B cell (primary cell): ENCODE measurements around the gene KCNC1. TPM values are rescaled to one million over a fixed set of nuclear protein-coding genes. Genes with fewer than 3 reads are reported as not detected.

Experiments
- ATAC-seq: fragments of 200-7000 bp; cut with Tn5 transposase; one replicate; pipeline ENCODE4 v1.10.0; 2021; ENCODE audit warnings: low read depth, mild to moderate bottlenecking, moderate number of reproducible peaks, moderate library complexity
- CTCF ChIA-PET: fragments of 350-600 bp; sonication (Branson Sonifier 250); formaldehyde crosslinking; loops from one replicate; lab custom pipeline; 2021; ENCODE audit warnings: antibody characterized with exemption, inconsistent platforms; lab: Charles Lee
- POLR2A ChIA-PET: fragments of 350-600 bp; sonication (Branson Sonifier 250); formaldehyde crosslinking; loops from one replicate; lab custom pipeline; 2021; ENCODE audit warnings: antibody characterized with exemption; lab: Charles Lee
- DNase-seq: peaks from one replicate; pipeline ENCODE4 v3.0.0; 2013
- H2AFZ ChIP-seq: 2 replicates; pipeline ENCODE4 v1.6.1; 2012; ENCODE audit warnings: mild to moderate bottlenecking, low read depth, low read length; ENCODE audit not compliant: insufficient read depth, poor library complexity, severe bottlenecking
- H3K27ac ChIP-seq, 2 donors: 1 replicate in 1 of 2; 2 replicates in 1 of 2; pipeline ENCODE4 v1.5.1; 2012 to 2013; ENCODE audit warnings: low read length in 2 of 2, mild to moderate bottlenecking in 2 of 2, moderate library complexity in 1 of 2
- H3K27me3 ChIP-seq, 4 experiments: fragments of 200-600 bp in 1 of 4; sonication (generic) in 1 of 4; replicated peaks in 1 of 4; 1 replicate in 2 of 4; 2 replicates in 2 of 4; pipeline versions ENCODE4 v1.6.1 to v1.7.0; 2013 to 2016; ENCODE audit warnings: low read length in 3 of 4, mild to moderate bottlenecking in 2 of 4, mixed read lengths in 1 of 4, moderate library complexity in 1 of 4; ENCODE audit not compliant: insufficient read depth in 4 of 4, control insufficient read depth in 3 of 4; ENCODE audit errors: control extremely low read depth in 1 of 4
- H3K36me3 ChIP-seq, 2 experiments: replicated peaks in 1 of 2; 1 replicate in 1 of 2; 2 replicates in 1 of 2; pipeline versions ENCODE4 v1.6.1 to v1.7.1; 2013; ENCODE audit warnings: low read length in 1 of 2; ENCODE audit not compliant: insufficient read depth in 2 of 2, control insufficient read depth in 1 of 2; ENCODE audit errors: control extremely low read depth in 1 of 2, extremely low read depth in 1 of 2
- H3K4me1 ChIP-seq, 2 donors: fragments of 200-600 bp in 1 of 2; sonication (generic) in 1 of 2; 1 replicate in 1 of 2; 2 replicates in 1 of 2; pipeline versions ENCODE4 v1.5.1 to v1.6.1; 2013 to 2017; ENCODE audit warnings: low read length in 2 of 2; ENCODE audit not compliant: control insufficient read depth in 2 of 2, insufficient read depth in 2 of 2
- H3K4me2 ChIP-seq: replicated peaks from 2 replicates; pipeline ENCODE3; 2012; ENCODE audit warnings: mild to moderate bottlenecking, low read depth, low read length; ENCODE audit not compliant: poor library complexity, severe bottlenecking
- H3K4me3 ChIP-seq, 5 experiments: fragments of 200-600 bp in 1 of 5; sonication (generic) in 1 of 5; 1 replicate in 3 of 5; 2 replicates in 2 of 5; pipeline versions ENCODE4 v1.5.1 to v1.7.0; 2011 to 2016; ENCODE audit warnings: low read length in 4 of 5, mild to moderate bottlenecking in 4 of 5, low read depth in 2 of 5, control low read depth in 1 of 5, moderate library complexity in 1 of 5; ENCODE audit not compliant: insufficient read depth in 1 of 5; ENCODE audit errors: control extremely low read depth in 1 of 5, extremely low read depth in 1 of 5
- H3K79me2 ChIP-seq: fragments of 200-600 bp; sonication (generic); one replicate; pipeline ENCODE4 v1.6.0; 2016; ENCODE audit warnings: low read length; ENCODE audit not compliant: control insufficient read depth, insufficient read depth
- H3K9ac ChIP-seq: fragments of 200-600 bp; sonication (generic); 2 replicates; pipeline ENCODE4 v1.6.1; 2017; ENCODE audit warnings: mild to moderate bottlenecking, low read length, moderate library complexity
- H3K9me3 ChIP-seq, 3 donors: one replicate each; pipeline versions ENCODE4 v1.6.1 to v1.7.1; 2013; ENCODE audit warnings: low read length in 2 of 3; ENCODE audit not compliant: control insufficient read depth in 2 of 3, insufficient read depth in 1 of 3; ENCODE audit errors: control extremely low read depth in 1 of 3
- H4K20me1 ChIP-seq: 2 replicates; pipeline ENCODE4 v1.6.0; 2012; ENCODE audit warnings: mild to moderate bottlenecking, low read length; ENCODE audit not compliant: insufficient read depth, control insufficient read depth, poor library complexity, severe bottlenecking
- H3K27ac Mint-ChIP-seq: one replicate; pipeline ENCODE4 v1.8.0; 2021; ENCODE audit warnings: mixed read lengths
- H3K27me3 Mint-ChIP-seq: one replicate; pipeline ENCODE4 v1.8.0; 2021; ENCODE audit warnings: mixed read lengths
- H3K4me1 Mint-ChIP-seq: one replicate; pipeline ENCODE4 v1.8.0; 2021; ENCODE audit warnings: mixed read lengths
- H3K4me3 Mint-ChIP-seq: one replicate; pipeline ENCODE4 v1.8.0; 2021; ENCODE audit warnings: mixed read lengths
- H3K9me3 Mint-ChIP-seq: one replicate; pipeline ENCODE4 v1.8.0; 2022; ENCODE audit warnings: mixed read lengths; ENCODE audit not compliant: insufficient read depth
- EZH2 ChIP-seq: IDR thresholded peaks from 2 replicates; pipeline ENCODE4 v1.6.1; 2012; ENCODE audit warnings: borderline replicate concordance, low read depth, mild to moderate bottlenecking, moderate library complexity, low read length; ENCODE audit not compliant: insufficient read depth, poor library complexity, severe bottlenecking
- WGBS: methylation state at CpG from one replicate; pipeline ENCODE4 v1.1.5; 2013; ENCODE audit warnings: missing lambda C conversion rate; ENCODE audit not compliant: insufficient coverage; 5-methylcytosine and 5-hydroxymethylcytosine counted together
- intact Hi-C: fragments of 100-400 bp; cut with micrococcal nuclease; formaldehyde crosslinking; loops from one replicate; pipeline ENCODE4 v1.10.0; 2022
- polyA plus RNA-seq: library from polyadenylated mRNA; depleted of rRNA; stranded (reverse); fragments of >200 nt; gene quantifications from 2 replicates; pipeline ENCODE4 v1.2.3, GENCODE V29; 2012
- total RNA-seq, 2 donors: library from RNA; stranded (reverse); fragments of 120-200 nt in 1 of 2; gene quantifications; 1 replicate in 1 of 2; 2 replicates in 1 of 2; pipeline versions ENCODE4 v1.2.3 to v1.2.4, GENCODE V29; 2013 to 2022
- TF ChIP-seq, protein P1 (sequence below): fragments of 200-600 bp; IDR thresholded peaks from one replicate; pipeline ENCODE4 v1.8.0; 2022; ENCODE audit warnings: antibody characterized with exemption, mild to moderate bottlenecking

KCNC1 gene
- total and polyA plus RNA-seq, 2 donors (not counting 1 experiment from before 2014, with no cell fraction given) = not detected

DNA sequence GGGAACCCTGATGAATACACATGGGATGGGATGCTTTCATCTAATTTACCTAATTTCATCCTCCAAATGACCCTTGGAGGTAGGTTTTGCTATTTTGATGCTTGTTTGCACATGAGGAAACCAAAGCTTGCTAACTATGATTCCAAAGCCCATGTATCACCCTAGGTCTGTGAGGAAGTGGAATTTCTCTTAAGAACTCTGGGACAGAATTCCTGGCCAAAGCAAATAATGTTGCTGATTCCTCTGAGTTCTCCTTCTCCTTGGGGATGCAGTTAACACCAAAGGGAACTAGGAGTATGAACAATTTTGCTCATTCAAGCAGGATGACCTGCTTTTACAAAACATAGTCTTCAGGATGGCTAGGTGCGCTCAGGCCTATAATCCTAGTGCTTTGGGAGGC lies 80.0 kb downstream of the KCNC1 start:
- Histone ChIP-seq H4K20me1 (no peaks in the 10 kb centered on the region), H3K4me2 (no peak overlapping the region), H3K4me3 (no peak overlapping the region), H3K9me3 (no peaks in the 10 kb centered on the region), H3K9ac (no peak overlapping the region), H2AFZ (no peak overlapping the region), H3K27me3 (no peaks in the 10 kb centered on the region), H3K27ac (no peak overlapping the region), H3K79me2 (no peaks in the 10 kb centered on the region), H3K36me3 (peaks cover 0 to 1% of the 10 kb centered on the region in 2 experiments), H3K4me1 (no peaks in the 10 kb centered on the region)
- WGBS = no CpG with 5 or more reads among the region's 1 CpG
- POLR2A ChIA-PET = no interaction called here
- CTCF ChIA-PET = no interaction called here
- Mint-ChIP-seq H3K27me3 (no peaks in the 10 kb centered on the region), H3K4me3 (no peak overlapping the region), H3K27ac (no peak overlapping the region), H3K9me3 (no peaks in the 10 kb centered on the region), H3K4me1 (no peaks in the 10 kb centered on the region)
- ATAC-seq = no peak
- no peak for DNase-seq
- intact Hi-C loops = no loop called here
- TF ChIP-seq, protein P1, sequence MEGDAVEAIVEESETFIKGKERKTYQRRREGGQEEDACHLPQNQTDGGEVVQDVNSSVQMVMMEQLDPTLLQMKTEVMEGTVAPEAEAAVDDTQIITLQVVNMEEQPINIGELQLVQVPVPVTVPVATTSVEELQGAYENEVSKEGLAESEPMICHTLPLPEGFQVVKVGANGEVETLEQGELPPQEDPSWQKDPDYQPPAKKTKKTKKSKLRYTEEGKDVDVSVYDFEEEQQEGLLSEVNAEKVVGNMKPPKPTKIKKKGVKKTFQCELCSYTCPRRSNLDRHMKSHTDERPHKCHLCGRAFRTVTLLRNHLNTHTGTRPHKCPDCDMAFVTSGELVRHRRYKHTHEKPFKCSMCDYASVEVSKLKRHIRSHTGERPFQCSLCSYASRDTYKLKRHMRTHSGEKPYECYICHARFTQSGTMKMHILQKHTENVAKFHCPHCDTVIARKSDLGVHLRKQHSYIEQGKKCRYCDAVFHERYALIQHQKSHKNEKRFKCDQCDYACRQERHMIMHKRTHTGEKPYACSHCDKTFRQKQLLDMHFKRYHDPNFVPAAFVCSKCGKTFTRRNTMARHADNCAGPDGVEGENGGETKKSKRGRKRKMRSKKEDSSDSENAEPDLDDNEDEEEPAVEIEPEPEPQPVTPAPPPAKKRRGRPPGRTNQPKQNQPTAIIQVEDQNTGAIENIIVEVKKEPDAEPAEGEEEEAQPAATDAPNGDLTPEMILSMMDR = no peak
- no peak for TF ChIP-seq EZH2

DNA sequence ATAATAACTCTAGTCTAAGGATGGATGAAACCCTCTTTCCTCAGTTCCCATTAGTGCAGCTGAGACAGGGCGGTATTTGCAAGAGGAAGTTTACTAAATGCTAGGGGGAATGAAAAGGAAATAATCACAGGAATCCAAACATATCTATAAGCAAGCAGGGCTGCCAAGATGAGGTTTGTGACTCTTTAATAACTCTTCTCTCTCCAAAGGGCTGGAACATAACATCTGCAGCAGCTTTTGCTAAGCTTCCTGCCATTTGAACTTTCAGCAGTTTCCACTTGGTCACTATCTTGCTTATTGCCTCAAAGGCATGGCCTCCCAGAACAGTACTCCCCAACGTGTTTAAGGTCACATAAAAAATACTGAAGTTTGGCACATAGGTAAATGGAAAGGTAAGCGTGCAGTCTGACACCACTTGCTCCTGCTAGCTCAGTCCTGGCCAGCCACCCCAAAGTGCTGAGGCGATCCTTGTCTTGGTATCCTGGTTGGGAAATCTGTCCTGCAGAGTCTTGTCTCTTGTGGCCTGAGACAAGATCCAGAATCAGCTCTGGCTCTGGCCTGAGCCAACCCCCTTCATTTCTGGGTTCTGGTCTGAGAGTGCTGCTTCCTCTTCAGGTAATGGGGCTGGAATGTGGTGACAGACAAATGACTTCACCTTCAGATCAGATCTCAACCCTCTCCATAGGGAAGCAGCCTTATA lies 81.8 kb downstream of the KCNC1 start:
- no peak for TF ChIP-seq EZH2
- Histone ChIP-seq H3K4me1 (no peaks in the 10 kb centered on the region), H3K9ac (no peak overlapping the region), H3K9me3 (no peaks in the 10 kb centered on the region), H3K27ac (no peak overlapping the region), H3K36me3 (peaks cover 0 to 1% of the 10 kb centered on the region in 2 experiments), H3K4me2 (no peak overlapping the region), H3K27me3 (no peaks in the 10 kb centered on the region), H3K79me2 (no peaks in the 10 kb centered on the region), H2AFZ (no peak overlapping the region), H4K20me1 (no peaks in the 10 kb centered on the region), H3K4me3 (no peak overlapping the region)
- H3K4me1 Mint-ChIP-seq = no peaks in the 10 kb centered on the region
- intact Hi-C loops = no loop called here
- H3K9me3 Mint-ChIP-seq = no peaks in the 10 kb centered on the region
- ChIA-PET CTCF (no interaction called here), POLR2A (no interaction called here)
- DNase-seq = no peak
- no peaks in the 10 kb centered on the region for H3K27me3 Mint-ChIP-seq
- H3K4me3 Mint-ChIP-seq = no peak overlapping the region
- ATAC-seq = no peak
- no peak overlapping the region for H3K27ac Mint-ChIP-seq
- 64% methylated on average over 3 of the region's 4 CpGs for WGBS
